GM08714 (cell line): ENCODE results near the gene ILKAP.

ENCODE experiments used
- H3K4me3 ChIP-seq: fragments of 200-500 bp; sonication (Bioruptor generic); 2 replicates; pipeline ENCODE4 v1.5.1; 2014; ENCODE audit warnings: mild to moderate bottlenecking, low read length, inconsistent platforms
- ZNF274 ChIP-seq: IDR thresholded peaks from 2 replicates; pipeline ENCODE4 v1.6.1; 2012; ENCODE audit warnings: mild to moderate bottlenecking, low read depth, low read length

Gene ILKAP

GRCh38 chr2:238138331-238139195, 64.9 kb downstream of the ILKAP start, which contains the start of gene KLHL30:
Gene KLHL30 (plus strand): TSS chr2:238138668. CDS start chr2:238140755, 2,087 bp downstream.
- TF ChIP-seq ZNF274 = no peak

GRCh38 chr2:238137885-238138284, 65.6 kb downstream of the ILKAP start:
- H3K4me3 ChIP-seq = no peak overlapping the region
- TF ChIP-seq ZNF274 = no peak

More at GRCh38 chr2:238138331-238139195, 64.9 kb downstream of the ILKAP start, which contains the start of gene KLHL30:
- no peak within 1 kb of the TSS for H3K4me3 ChIP-seq

- H3K4me3 ChIP-seq = no peak overlapping the region
- no peak for TF ChIP-seq ZNF274
These were observed 66.5 kb downstream of the ILKAP start for GRCh38 chr2:238136820-238137537.

- H3K4me3 ChIP-seq = no peak overlapping the region
- TF ChIP-seq ZNF274 = no peak
These were observed 67.8 kb downstream of the ILKAP start for GRCh38 chr2:238135601-238136150.

- no peak for TF ChIP-seq ZNF274
- no peak overlapping the region for H3K4me3 ChIP-seq
These were observed 69.1 kb downstream of the ILKAP start for GRCh38 chr2:238134393-238134785.

GRCh38 chr2:238133499-238134392, 69.7 kb downstream of the ILKAP start:
- H3K4me3 ChIP-seq = no peak overlapping the region
- no peak for TF ChIP-seq ZNF274

GRCh38 chr2:238132463-238133450, 70.7 kb downstream of the ILKAP start:
- no peak overlapping the region for H3K4me3 ChIP-seq
- TF ChIP-seq ZNF274 = no peak

- no peak overlapping the region for H3K4me3 ChIP-seq
- no peak for TF ChIP-seq ZNF274
These were observed 71.6 kb downstream of the ILKAP start for GRCh38 chr2:238131761-238132462.

- no peak for TF ChIP-seq ZNF274
- no peak overlapping the region for H3K4me3 ChIP-seq
These were observed 72.5 kb downstream of the ILKAP start for GRCh38 chr2:238130696-238131628.

GRCh38 chr2:238130111-238130695, 73.3 kb downstream of the ILKAP start:
- no peak for TF ChIP-seq ZNF274
- no peak overlapping the region for H3K4me3 ChIP-seq
